Stimulated activated CD8-positive, alpha-beta memory T cell treated with anti-CD3 and anti-CD28 coated beads, Interleukin-15, amount 100 ng/mL, for 1 hour (primary cell): ENCODE measurements around the gene MRPS5.

Experiments
- DNase-seq: peaks from one replicate; pipeline ENCODE4 v3.0.0-alpha.2; 2020; ENCODE audit warnings: low read depth

The MRPS5 gene

DNA sequence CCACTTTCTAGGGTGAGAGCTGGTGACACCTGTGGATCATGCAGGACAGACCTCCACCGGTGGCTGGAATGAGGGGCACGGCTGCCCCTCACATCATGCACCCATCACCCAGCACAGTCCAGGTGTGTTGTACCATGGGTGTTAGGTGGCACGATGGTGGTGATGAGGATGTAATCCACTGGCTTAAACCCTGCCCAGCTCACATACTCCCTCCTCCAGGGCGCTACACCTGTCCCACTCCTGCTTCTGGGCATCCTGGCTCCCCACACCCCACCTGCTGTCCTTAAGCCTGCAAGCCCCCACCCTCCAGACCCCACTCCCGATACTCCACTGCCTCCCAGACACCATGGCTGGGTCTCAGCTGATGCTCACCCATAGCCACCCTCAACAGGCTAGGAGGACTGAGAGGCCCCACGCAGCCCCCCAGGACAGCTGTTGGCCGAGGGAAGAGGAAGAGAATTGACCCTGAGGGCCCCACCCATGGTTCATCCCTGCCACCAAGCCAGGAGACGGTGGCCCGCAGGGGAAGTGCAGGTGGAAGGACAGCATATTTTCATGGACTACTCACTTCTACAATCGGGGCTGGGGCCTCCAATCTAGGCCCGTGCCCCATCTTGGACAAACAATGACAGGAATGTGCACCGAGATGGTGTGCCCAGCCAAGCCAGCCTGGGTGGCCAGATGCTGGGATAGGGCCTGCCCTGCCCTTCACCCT is 61.8 kb downstream of the MRPS5 start:
- no peak for DNase-seq

GRCh38 chr2:95058989-95059641 is 62.5 kb downstream of the MRPS5 start:
- no peak for DNase-seq

DNA sequence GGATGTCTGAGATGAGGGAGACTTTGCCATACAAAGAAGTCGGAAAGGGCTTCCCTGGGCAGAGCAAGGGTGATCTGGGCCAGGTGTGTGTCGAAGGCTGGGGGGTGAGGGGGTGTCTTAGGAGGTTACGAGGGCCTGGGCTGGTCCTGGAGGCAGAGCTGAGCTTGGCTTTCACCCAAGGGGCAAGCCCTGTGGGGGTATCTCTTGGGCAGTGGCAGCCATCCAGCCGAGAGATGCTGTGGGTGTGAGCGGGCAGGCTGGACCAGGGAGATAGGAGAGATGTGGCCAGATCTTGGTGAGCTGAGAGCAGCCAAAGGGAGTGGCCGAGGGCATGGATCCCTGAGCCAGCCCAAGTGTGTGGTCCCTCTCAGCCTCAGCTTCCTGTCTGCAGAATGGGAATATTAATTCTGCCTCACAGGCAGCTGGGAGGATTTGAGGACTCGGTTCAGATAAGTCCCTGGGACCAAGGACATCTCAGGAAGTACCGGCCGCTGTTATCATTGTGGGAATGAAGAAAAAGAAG is 63.1 kb downstream of the MRPS5 start:
- no peak for DNase-seq

GRCh38 chr2:95057535-95058370 is 63.9 kb downstream of the MRPS5 start:
- no peak for DNase-seq

GRCh38 chr2:95056461-95057459 is 64.8 kb downstream of the MRPS5 start:
- no peak for DNase-seq

GRCh38 chr2:95056044-95056443 is 65.6 kb downstream of the MRPS5 start:
- no peak for DNase-seq

DNA sequence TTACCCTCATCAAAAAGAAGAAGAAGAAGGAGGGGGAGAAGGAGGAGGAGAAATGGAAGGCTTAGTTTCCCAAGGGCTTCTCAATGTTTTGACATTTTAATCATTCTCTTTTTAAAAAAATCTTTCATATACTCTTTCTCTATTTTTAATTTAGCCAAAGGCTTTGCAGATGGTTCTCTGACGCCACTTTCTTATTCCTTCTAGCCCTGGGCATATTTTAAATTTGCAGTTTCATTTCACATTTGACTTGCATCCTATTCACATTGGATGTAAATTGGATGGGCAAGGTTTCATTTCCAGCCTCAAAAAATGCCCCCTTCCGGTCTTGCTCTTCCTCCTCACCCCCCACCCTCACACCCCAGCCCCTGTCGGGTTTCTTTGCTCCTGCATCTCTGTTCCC is 66.3 kb downstream of the MRPS5 start:
- no peak for DNase-seq

- no peak for DNase-seq
These were observed 67.6 kb downstream of the MRPS5 start for GRCh38 chr2:95054016-95054415.

DNA sequence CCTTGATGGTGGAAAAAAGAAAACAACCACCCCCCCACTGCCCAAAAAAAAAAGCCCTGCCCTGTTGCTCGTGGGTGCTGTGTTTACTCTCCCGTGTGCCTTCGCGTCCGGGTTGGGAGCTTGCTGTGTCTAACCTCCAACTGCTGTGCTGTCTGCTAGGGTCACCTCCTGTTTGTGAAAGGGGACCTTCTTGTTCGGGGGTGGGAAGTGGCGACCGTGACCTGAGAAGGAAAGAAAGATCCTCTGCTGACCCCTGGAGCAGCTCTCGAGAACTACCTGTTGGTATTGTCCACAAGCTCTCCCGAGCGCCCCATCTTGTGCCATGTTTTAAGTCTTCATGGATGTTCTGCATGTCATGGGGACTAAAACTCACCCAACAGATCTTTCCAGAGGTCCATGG is 68.1 kb downstream of the MRPS5 start:
- DNase-seq, result no peak

- no peak for DNase-seq
These were observed 68.7 kb downstream of the MRPS5 start for GRCh38 chr2:95052804-95053479.

DNA sequence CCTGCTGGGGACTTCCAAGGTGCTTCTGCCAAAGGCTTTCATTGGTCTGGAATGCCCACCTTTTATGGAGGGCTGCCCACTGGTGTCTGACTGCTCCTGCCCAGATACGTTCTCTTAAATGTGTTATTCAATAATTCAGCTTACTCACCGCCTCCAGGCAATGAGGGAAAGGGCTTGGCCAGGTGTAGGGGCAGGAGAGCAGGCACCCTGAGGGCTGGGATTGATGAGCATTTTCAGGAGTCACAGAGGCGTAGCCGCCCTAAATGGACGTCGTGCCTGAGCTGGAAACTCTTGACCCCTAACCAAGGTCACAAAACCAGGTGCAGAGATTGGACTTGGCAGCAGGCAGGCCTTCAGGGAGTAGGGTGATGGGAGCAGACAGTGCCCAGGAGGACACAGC is 69.3 kb downstream of the MRPS5 start:
- no peak for DNase-seq

DNA sequence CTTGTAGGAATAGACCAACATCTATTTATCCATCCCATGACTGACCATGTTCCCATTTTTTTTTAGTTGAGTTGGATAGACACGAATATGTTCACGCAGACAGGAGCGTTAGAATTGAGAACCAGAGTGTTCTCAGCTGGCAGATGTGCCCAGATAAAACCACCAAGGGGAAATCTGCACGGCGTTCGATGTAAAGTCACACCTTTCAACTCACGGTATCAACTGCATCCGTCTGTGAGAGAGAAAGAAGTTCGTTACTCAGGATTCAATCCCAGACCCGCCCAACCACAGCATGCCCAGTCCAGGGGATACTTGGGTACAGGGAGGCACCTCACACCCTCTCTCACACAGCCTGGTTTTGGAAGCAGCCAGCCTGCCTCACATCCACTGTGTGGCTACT is 70.0 kb downstream of the MRPS5 start:
- DNase-seq, result no peak

GRCh38 chr2:95050385-95051300 is 71.0 kb downstream of the MRPS5 start:
- DNase-seq, result no peak

- no peak for DNase-seq
These were observed 71.6 kb downstream of the MRPS5 start for GRCh38 chr2:95049961-95050360.

- no peak for DNase-seq
These were observed 72.0 kb downstream of the MRPS5 start for GRCh38 chr2:95049683-95049955.

DNA sequence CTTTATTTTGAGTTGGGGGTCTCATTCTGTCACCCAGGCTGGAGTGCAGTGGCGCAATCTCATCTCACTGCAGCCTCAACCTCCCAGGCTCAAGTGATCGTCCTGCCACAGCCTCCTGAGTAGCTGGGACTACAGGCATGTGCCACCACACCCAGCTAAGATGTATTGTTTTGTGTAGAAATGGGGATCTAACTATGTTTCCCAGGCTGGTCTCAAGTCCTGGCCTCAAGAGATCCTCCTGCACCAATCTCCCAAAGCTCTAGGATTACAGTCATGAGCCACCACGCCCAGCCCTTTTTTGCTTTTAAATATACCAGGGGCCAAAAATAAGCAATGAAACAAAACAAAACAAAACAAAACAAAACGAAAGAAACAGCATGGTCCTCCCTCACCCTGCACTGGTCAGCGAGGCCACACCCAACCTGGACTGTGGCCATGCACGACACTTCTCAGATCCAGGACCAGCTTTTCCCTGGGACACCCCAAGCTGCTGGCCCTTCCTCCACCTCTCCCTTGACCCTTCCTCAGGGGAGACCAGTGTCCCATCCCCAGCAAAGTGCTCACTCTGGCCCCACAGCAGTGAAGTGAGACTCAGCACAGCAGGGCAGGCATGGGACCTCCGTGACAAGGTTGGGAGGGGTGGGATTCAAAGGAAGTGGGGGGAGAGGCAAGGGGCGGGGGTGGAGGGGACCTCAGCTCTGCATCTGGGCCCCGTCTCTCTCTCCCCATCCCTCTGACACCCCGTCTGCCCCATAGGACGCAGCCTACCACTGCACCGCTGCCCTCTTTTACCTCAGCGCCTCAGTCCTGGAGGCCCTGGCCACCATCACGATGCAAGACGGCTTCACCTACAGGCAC is 72.6 kb downstream of the MRPS5 start:
- DNase-seq, result no peak

GRCh38 chr2:95047629-95048510 is 73.7 kb downstream of the MRPS5 start:
- no peak for DNase-seq
